Measurements from ENCODE around the gene LDLRAD4.

The LDLRAD4 gene

GRCh38 chr18:13587477-13587876, 368.9 kb downstream of the LDLRAD4 start:
- no peak overlapping the region for H3K4me3 ChIP-seq (replicated peaks in 1 of 2; ENCODE audit: low read depth in 2 of 2, low read length in 2 of 2)
- TF ChIP-seq CTCF (IDR thresholded peaks at IDR 0.05; ENCODE audit: low read depth, low read length), result no peak
- DNase-seq (ENCODE audit: low read depth in 2 of 2), result no peak

GRCh38 chr18:13587937-13588336, 369.4 kb downstream of the LDLRAD4 start:
- DNase-seq (ENCODE audit: low read depth in 2 of 2), result no peak
- H3K4me3 ChIP-seq (replicated peaks in 1 of 2; ENCODE audit: low read depth in 2 of 2, low read length in 2 of 2), result no peak overlapping the region
- TF ChIP-seq CTCF (IDR thresholded peaks at IDR 0.05; ENCODE audit: low read depth, low read length), result no peak

GRCh38 chr18:13589316-13589715, 370.8 kb downstream of the LDLRAD4 start:
- no peak overlapping the region for H3K4me3 ChIP-seq (replicated peaks in 1 of 2; ENCODE audit: low read depth in 2 of 2, low read length in 2 of 2)
- no peak for TF ChIP-seq CTCF (IDR thresholded peaks at IDR 0.05; ENCODE audit: low read depth, low read length)
- no peak for DNase-seq (ENCODE audit: low read depth in 2 of 2)

GRCh38 chr18:13589943-13590342, 371.4 kb downstream of the LDLRAD4 start:
- no peak for DNase-seq (ENCODE audit: low read depth in 2 of 2)
- H3K4me3 ChIP-seq (replicated peaks in 1 of 2; ENCODE audit: low read depth in 2 of 2, low read length in 2 of 2), result no peak overlapping the region
- TF ChIP-seq CTCF (IDR thresholded peaks at IDR 0.05; ENCODE audit: low read depth, low read length), result no peak

- no peak for DNase-seq (ENCODE audit: low read depth in 2 of 2)
- TF ChIP-seq CTCF (IDR thresholded peaks at IDR 0.05; ENCODE audit: low read depth, low read length), result no peak
- H3K4me3 ChIP-seq (replicated peaks in 1 of 2; ENCODE audit: low read depth in 2 of 2, low read length in 2 of 2), result no peak overlapping the region
Observed at GRCh38 chr18:13592246-13592645, 373.7 kb downstream of the LDLRAD4 start.

GRCh38 chr18:13594551-13594950, 376.0 kb downstream of the LDLRAD4 start:
- H3K4me3 ChIP-seq (replicated peaks in 1 of 2; ENCODE audit: low read depth in 2 of 2, low read length in 2 of 2), result no peak overlapping the region
- no peak for DNase-seq (ENCODE audit: low read depth in 2 of 2)
- no peak for TF ChIP-seq CTCF (IDR thresholded peaks at IDR 0.05; ENCODE audit: low read depth, low read length)

- no peak for TF ChIP-seq CTCF (IDR thresholded peaks at IDR 0.05; ENCODE audit: low read depth, low read length)
- DNase-seq (ENCODE audit: low read depth in 2 of 2), result no peak
- no peak overlapping the region for H3K4me3 ChIP-seq (replicated peaks in 1 of 2; ENCODE audit: low read depth in 2 of 2, low read length in 2 of 2)
Observed at GRCh38 chr18:13597068-13597467, 378.5 kb downstream of the LDLRAD4 start.
